VCaP (cell line): ENCODE data around the gene MVK.

ENCODE experiments used
- H3K27ac ChIP-seq: fragments of 450-650 bp; 2 replicates; pipeline ENCODE4 v1.5.1; 2017
- TF ChIP-seq, protein P1 (sequence below): fragments of 450-650 bp; conservative IDR thresholded peaks from 2 replicates; pipeline ENCODE4 v1.5.1; 2017; ENCODE audit warnings: mild to moderate bottlenecking, moderate library complexity

Gene MVK

DNA sequence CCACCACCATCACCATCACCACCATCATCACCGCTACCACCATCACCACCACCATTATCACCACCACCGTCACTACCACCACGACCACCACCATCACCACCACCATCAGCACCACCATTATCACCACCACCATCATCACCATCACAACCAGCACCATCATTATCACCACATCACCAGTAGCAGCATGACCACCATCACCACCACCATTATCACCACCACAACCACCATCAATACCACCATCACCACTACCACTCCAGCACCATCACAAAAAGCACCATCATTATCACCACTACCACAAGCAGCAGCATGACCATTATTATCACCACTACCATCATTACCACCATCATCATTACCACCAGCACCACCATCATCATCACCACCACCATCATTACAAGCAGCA is 62.1 kb downstream of the MVK start:
- TF ChIP-seq, protein P1, sequence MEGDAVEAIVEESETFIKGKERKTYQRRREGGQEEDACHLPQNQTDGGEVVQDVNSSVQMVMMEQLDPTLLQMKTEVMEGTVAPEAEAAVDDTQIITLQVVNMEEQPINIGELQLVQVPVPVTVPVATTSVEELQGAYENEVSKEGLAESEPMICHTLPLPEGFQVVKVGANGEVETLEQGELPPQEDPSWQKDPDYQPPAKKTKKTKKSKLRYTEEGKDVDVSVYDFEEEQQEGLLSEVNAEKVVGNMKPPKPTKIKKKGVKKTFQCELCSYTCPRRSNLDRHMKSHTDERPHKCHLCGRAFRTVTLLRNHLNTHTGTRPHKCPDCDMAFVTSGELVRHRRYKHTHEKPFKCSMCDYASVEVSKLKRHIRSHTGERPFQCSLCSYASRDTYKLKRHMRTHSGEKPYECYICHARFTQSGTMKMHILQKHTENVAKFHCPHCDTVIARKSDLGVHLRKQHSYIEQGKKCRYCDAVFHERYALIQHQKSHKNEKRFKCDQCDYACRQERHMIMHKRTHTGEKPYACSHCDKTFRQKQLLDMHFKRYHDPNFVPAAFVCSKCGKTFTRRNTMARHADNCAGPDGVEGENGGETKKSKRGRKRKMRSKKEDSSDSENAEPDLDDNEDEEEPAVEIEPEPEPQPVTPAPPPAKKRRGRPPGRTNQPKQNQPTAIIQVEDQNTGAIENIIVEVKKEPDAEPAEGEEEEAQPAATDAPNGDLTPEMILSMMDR = no peak
- no peak overlapping the region for H3K27ac ChIP-seq

DNA sequence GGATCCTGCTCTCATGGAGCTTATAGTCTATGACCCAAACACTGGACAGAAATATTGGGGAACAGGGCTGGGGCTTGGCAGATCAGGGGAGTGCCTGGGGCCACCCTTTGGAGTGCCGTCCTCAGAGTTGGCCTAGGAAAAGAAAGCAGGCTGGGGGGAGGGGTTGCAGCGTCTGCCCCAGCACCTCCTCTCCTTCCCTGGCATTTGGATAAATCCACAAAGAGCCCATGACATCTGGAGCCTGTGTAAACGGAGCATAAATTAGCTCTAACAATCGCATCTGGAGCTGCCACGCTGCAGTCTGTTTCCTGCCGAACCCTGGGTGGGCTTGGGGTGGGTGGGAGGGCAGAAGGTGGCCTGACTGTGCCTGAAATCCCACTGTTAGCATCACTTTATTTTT is 63.8 kb downstream of the MVK start:
- no peak overlapping the region for H3K27ac ChIP-seq
- TF ChIP-seq, protein P1 = no peak

DNA sequence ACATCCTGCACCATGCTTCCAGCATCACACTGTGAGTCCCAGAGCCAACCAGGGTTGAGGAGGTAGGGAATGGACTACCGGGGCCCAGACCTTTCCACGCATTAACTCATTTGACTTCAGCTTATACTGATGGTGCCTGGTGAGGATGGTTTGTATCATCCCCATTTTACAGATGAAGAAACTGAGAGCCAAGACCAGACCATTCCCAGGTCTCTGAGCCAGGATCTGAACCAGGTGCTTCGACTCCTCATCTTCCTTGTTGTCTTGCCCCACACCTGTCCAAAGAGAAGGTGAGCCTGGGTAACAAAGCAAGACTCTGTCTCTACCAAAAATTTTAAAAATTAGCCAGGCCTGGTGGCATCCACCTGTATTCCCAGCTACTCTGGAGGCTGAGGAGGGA is 64.4 kb downstream of the MVK start:
- TF ChIP-seq, protein P1 = no peak
- H3K27ac ChIP-seq = no peak overlapping the region

DNA sequence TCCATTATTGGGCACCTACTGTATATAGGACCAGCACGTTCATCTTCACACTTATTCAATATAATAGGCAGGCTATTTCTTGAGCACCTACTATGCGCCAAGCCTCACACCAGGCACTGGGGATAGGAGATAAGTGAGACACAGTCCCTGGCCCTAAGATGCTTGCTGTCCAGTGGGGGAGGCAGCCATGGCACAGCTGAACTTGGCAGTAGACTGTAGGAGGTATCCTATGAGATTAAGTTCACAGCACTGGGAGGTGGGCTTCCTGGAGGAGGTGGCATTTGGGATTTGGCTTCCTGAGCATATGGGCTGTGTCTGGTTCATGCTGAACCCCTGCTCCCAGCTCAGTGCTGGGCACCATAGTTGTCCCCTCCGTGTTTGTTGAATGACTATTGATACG is 65.1 kb downstream of the MVK start:
- TF ChIP-seq, protein P1 = no peak
- H3K27ac ChIP-seq = no peak overlapping the region

DNA sequence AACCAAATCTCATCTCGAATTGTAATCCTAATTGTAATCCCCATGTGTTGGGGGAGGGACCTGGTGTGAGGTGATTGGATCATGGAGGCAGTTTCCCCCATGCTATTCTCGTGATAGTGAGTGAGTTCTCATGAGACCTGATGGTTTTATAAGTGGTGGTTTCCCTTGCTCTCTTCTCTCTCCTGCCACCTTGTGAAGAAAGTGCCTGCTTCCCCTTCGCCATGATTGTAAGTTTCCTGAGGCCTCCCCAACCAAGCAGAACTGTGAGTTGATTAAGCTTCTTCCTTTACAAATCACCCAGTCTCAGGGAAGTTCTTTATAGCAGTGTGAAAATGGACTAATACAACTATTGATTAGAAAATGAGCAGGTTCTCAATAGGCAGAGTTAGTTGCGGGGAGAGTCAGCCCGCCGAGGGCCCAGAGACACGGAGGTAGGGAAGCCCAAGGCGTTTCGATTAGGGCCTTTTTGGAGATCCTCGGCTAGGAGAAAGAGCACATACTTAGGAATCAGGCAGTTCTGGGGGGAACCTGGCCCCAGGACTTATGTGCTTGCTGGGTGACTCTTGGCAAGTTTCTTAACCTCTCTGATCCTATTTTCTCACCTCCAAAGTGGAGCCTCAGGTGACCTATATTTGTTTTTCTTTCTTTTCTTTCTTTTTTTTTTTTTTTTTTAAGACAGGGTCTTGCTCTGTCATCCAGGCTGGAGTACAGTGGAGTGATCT is 65.7 kb downstream of the MVK start:
- TF ChIP-seq, protein P1 = no peak
- H3K27ac ChIP-seq = no peak overlapping the region

DNA sequence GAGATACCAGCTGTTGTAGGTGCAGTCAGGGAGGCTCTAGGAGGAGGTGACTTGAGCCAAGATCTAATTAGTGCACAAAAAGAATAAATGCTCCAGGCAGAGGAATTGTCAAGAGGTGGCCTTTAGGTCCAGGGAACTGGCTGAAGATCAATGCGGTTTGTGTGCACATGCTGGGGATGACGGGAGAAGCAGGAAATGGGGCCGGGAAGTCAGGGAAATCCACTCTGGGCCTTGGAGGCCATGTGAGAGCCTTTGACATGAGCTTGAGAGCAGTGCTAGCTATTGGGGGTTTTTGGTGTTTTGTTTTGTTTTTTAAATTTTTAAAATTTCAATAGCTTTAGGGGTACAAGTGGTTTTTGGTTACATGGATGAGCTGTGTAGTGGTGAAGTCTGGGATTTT is 67.4 kb downstream of the MVK start:
- TF ChIP-seq, protein P1 = no peak

DNA sequence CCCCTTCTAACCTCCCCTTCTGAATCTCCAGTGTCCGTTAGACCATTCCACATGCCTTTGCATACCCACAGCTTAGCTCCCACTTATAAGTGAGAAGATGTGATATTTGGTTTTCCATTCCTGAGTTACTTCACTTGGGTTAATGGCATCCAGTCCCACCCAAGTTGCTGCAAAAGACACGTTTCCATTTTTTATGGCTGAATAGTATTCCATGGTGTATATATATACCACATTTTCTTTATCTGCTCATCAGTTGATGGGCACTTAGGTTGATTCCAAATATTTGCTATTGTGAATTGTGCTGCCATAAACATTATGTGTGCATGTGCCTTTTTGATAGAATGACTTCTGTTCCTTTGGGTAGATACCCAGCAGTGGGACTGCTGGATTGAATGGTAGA is 67.8 kb downstream of the MVK start:
- TF ChIP-seq, protein P1 = no peak
- H3K27ac ChIP-seq = no peak overlapping the region

More for the DNA sequence above, 67.4 kb downstream of the MVK start:
- H3K27ac ChIP-seq = no peak overlapping the region
